GM21367 (cell line): ENCODE measurements around the gene SELENOW.
"Not testable (repeated sequence)": the region's sequence is repeated elsewhere in the genome, so short reads cannot be mapped to it uniquely, and the experiment has no call there.

Experiments used
- ATAC-seq: cut with Tn5 transposase; IDR thresholded peaks from one replicate; pipeline ENCODE4 v1.9.1; 2021; ENCODE audit not compliant: unreplicated experiment

The SELENOW gene

GRCh38 chr19:47780215-47780551 is 1.7 kb downstream of the SELENOW start:
- no peak for ATAC-seq

GRCh38 chr19:47781590-47782262 is 3.2 kb downstream of the SELENOW start:
- no peak for ATAC-seq

DNA sequence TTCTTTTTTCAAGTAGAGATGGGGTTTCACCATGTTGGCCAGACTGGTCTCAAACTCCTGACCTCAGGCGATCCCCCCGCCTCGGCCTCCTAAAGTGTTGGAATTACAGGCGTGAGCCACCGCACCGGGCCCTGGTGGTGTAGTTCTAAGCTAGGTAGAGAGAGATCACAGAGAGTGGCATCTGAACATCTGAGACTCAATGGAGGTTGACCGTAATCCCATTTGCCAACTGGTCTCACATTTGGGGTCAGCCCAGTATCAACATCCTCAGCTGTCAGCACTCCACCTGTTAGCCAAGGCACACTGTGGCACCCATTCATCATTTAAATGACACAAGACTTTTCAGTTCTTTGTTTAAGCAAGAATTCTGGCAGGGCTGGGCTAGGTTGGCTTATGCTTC is 8.1 kb downstream of the SELENOW start:
- ATAC-seq = no peak

- ATAC-seq = not testable (repeated sequence)
Measured at GRCh38 chr19:47787307-47787706, 8.8 kb downstream of the SELENOW start.

DNA sequence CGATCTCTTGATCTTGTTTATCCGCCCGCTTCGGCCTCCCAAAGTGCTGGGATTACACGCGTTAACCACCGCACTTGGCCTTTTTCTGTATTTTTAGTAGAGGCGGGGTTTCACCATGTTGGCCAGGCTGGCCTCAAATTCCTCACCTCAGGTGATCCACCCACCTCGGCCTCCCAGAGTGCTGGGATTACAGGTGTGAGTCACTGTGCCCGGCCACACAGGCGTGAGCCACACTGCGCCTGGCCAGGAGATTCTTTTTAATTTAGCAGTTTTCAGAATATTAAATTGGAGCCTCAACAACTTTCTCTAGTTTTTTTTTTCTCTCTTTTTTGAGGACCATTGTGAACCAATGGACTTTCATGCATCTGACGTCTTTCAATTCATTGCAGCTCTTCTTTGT is 11.3 kb downstream of the SELENOW start:
- not testable (repeated sequence) for ATAC-seq

DNA sequence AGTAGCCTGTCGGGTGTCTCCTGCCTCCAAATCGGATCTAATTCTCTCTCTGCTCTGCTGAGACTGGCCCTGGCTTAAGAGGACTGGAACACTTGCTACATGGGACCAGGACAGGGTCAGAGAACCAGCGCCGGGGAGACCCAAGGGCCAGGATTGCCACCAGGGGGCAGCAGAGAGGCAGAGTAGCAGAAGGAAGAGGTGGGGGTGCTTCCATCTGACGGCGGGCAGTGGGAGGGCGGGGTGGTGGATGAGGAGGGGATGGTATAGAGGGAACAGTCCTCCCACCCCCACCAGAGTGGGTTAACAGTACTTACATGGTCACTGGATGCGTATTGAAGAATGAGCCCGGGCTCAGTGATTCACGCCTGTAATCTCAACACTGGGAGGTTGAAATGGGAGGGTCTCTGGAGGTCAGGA is 11.9 kb downstream of the SELENOW start:
- ATAC-seq = no peak

- no peak for ATAC-seq
Measured at GRCh38 chr19:47792616-47793015, 14.1 kb downstream of the SELENOW start.

- ATAC-seq = no peak
Measured at GRCh38 chr19:47794526-47794925, 16.0 kb downstream of the SELENOW start.

GRCh38 chr19:47796785-47797184 is 18.3 kb downstream of the SELENOW start:
- ATAC-seq = no peak

GRCh38 chr19:47797996-47798903 is 19.7 kb downstream of the SELENOW start:
- ATAC-seq = no peak

DNA sequence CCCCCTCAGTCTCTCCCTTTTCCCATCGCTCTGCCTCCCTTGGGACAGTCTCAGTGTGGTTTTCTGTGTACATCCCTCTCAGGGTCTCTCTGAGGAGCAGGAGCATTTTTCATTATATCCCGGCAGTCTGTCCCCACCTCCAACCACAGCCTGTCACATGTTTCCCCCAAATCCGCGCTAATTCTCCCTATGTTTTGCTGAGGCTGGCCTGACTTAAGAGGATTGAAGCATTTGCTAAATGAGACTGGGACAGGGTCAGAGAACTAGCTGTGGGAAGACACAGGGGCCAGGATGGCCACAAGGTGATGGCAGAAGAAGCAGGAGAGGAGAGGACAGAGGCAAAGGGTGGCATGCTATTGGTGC is 20.4 kb downstream of the SELENOW start:
- ATAC-seq = no peak

GRCh38 chr19:47801270-47801669 is 22.8 kb downstream of the SELENOW start:
- no peak for ATAC-seq

- no peak for ATAC-seq
Measured at GRCh38 chr19:47802521-47803043, 24.1 kb downstream of the SELENOW start.

DNA sequence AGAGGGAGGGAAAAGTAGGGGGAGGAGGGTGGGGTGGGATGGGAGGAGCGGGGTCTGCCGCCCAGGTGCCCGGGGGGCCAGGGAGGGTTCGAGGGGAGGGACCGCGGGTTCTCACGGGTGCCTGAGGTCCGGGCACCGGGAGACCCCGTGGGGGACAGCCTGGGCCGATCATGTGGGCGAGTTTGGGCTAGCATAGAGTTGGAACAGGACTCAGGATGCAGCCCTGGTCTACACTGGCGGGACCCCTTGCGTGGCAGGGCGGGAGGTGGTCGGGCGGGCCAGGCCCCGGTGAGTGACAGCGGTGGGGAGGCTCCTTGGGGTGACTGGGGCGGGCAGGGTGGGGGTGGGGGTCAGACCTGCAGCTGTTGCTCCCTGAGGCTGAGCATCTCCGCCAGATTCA is 24.6 kb downstream of the SELENOW start:
- not testable (repeated sequence) for ATAC-seq

DNA sequence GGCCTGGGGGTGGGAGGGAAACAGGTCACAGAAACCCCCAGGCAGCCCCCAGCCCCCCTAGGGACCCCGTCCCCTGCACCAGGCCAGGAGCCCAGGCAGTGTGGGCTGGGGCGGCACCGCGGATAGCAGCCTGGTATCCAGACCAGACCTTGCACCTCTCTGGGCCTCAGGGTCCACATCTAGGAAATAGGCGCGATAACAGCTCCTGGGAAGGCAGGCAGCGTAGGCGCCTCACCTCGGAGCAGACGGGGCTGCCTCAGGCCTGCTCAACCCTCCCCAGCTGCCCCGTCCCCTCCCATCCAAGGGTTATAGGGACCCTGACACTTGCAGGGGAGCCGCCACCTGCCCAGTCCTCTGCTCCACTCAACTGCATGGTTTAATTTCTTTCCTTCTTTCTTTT is 25.2 kb downstream of the SELENOW start:
- not testable (repeated sequence) for ATAC-seq

GRCh38 chr19:47804451-47804850 is 25.9 kb downstream of the SELENOW start, which contains the start of gene TPRX1:
Gene TPRX1 (minus strand): TSS chr19:47804551. CDS start chr19:47804539, 12 bp downstream.
- not testable (repeated sequence) for ATAC-seq

DNA sequence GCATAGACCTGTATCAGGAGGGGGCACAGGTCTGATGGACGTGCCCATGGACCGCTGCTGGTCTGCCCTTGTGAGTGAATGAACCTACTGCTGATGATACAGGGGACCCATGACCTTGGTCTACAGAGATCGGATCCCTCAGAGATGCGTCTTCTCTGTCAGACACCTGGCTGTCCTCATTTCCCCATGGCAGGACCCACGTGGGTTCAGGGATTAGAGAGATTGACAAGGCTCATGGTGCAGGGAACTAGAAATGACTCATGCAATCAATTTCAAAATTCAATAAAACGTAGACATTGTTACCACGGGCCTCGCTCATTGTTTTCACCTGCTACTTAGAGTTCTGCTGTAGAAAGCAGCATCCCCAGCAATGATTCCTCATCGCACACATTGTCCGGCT is 26.8 kb downstream of the SELENOW start:
- ATAC-seq = no peak

DNA sequence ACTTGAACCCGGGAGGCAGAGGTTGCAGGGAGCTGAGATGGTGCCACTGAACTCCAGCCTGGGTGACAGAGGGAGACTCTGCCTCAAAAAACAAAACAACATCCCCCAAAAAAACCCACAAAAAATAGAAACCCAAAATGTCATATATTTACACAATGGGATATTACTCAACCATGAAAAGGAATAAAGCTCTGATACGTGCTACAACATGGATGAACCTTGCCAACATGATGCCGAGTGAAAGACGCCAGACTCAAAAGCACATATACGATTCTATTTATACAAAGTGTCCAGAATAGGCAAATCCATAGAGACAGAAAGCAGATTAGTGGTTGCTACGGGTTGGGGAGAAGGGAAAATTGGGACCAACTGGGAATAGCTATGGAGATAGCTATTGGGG is 27.9 kb downstream of the SELENOW start:
- ATAC-seq = no peak

- no peak for ATAC-seq
Measured at GRCh38 chr19:47813304-47813994, 34.9 kb downstream of the SELENOW start.

DNA sequence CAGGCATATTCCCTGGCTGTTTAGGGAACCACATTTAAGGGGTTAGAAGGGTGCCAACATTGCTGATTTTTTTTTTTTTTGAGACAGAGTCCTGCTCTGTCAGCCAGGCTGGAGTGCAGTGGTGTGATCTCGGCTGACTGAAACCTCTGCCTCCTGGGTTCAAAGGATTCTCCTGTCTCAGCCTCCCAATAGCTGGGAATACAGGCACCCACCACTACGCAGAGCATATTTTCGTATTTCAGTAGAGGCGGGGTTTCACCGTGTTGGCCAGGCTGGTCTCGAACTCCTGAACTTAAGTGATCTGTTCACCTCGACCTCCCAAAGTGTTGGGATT is 35.5 kb downstream of the SELENOW start:
- ATAC-seq = no peak

DNA sequence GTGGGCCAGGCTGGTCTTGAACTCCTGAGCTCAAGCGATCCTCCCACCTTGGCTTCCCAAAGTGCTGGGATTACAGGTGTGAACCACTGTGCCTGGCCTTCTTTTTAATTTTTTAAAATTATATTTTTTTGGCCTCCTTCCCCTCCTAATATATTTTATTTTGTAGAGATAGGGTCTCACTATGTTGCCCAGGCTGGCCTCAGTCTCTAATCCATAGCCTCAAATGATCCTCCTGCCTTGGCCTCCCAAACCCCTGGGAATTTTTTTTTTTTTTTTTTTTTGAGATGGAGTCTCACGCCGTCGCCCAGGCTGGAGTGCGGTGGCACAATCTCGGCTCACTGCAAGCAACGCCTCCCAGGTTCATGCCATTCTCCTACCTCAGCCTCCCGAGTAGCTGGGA is 37.8 kb downstream of the SELENOW start:
- ATAC-seq = not testable (repeated sequence)

DNA sequence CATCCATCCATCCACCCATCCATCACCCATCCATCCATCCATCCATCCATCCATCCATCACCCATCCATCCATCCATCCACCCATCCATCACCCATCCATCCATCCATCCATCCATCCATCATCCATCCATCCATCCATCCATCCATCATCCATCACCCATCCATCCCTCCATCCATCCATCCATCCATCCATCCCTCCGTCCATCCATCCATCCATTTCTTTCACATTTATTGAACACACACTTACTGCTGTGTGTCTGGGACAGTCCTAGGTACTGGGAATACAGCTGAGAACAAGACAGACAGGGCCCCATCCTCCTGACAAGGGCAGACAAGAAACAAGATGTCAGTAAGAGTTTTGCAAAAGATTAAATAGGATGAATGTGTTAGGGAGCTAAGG is 39.7 kb downstream of the SELENOW start:
- not testable (repeated sequence) for ATAC-seq
